Measurements from ENCODE around the gene SPSB3.
"Not testable (repeated sequence)": the region's sequence is repeated elsewhere in the genome, so short reads cannot be mapped to it uniquely, and the experiment has no call there.

The SPSB3 gene

DNA sequence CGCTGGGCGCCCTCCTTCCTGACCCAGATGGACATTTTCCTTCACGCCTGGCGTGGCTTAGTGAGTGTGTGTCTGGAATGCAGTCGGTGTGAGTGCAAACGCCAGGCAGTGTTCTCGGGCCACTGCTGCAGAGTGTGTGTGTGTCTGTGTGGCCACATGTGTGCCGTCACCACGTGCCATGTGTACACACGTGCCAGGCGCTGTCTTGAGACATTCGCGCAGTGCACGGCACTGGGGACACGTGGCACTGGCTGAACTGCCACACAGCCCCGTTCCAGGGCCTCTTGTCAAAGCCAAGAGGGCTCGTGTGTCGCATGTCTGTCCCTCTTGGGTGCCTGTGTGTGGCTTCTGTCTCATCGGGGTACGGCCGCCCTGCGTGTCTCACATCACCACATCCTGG lies 47.6 kb downstream of the SPSB3 start:
- DNase-seq, result no peak

DNA sequence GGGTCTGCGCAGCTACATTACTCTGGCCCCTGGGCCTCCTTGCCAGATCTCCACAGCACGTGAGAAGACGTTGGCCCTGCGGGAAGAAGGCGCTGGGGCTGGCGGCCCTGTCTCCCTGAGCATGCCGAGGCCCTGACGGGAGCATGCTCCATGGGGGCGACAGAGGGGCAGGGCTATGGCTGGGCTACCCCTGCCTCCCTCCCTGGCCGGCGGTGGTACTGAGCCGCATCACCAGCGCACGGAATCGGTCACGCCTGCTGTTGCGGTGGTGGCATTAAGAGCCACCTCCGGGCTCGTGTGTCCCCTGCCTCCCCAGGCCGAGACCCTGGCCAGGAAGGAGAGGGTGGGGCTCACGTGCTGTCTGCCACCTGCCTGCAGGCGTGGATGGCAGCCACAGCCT lies 48.2 kb downstream of the SPSB3 start:
- no peak for DNase-seq

DNA sequence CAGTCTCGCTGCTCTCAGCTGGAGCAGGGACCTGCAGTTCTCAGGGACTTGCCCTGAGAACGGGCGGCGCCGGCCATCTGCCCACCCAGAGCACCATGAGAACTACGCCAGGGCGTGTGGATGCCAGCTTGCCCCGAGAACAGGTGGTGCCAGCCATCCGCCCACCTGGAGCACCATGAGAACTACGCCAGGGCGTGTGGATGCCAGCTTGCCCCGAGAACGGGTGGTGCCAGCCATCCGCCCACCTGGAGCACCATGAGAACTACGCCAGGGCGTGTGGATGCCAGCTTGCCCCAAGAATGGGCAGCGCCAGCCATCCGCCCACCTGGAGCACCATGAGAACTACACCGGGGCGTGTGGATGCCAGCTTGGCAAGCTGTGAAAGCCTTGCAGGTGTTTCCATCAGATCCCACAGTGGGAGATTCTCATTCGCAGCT lies 49.8 kb downstream of the SPSB3 start:
- not testable (repeated sequence) for DNase-seq

DNA sequence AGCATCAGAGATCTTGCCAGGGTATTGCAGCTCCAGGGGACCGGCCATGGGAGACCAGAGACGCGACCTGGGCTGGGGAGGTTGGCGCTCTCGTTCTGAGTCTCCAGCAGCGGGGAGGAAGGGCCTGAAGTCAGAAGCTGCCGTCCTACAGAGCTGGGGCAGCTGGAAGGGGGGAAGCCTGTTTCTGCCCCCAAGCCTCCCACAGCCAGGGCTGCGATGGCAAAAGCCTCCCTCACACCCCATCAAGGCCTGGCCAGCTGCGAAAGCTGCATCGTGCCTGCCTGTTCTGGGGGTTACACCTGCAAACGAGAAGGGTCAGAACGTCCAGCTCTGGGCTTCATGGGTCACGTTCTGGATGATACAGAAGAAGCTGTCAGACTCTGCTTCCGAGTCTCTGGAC lies 50.3 kb downstream of the SPSB3 start:
- no peak for DNase-seq

DNA sequence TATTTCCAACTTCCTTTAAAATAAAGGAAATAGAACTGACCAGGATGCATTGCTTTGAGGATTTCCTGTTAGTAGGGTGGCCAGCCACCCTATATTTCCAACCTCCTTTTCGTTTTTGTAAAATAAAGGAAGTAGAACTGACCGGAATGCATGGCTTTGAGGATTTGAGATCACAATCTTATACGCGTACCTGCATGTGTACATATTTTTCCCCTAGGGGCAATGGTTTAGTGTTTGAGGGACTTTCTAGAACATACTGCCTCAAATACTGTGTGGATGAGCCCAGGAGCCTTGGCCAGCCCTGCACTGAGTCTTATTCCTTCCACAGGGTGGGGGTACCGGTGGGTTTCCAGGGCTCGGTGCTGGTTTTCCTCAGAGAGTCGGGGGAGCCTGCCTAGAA lies 50.8 kb downstream of the SPSB3 start:
- no peak for DNase-seq

DNA sequence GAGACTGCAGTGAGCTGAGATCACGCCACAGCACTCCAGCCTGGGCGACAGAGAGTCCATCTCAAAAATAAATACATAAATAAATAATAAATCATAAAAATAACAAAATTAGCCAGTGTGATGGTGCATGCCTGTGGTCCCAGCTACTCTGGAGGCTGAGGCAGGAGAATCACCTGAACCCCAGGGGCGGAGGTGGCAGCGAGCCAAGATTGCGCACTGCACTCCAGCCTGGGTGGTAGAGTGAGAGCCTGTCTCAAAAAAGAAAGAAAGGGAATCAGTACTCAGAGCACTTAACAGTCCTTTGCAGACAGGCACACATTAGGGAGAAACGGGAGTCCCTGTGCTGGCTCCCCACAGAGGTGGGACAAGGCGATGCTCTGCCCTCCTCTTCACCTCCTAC lies 51.3 kb downstream of the SPSB3 start:
- no peak for DNase-seq

DNA sequence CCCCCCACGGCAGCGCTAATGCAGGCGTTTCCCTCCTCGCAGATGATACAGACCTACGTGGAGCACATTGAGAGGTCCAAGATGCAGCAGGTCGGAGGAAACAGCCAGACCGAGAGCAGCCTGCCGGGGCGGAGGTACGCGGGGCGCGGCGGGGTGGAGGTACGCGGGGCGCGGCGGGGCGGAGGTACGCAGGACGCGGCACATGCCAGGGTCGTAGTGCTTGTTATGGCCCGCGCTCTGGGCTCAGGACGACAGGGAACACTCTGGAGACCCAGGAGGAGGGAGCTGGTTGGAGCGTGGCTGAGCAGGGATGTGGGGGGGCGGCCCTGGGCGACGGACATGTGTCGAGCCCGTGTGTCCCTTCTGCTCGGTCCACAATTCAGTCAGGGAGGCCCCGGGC lies 52.9 kb downstream of the SPSB3 start:
- DNase-seq, result no peak

DNA sequence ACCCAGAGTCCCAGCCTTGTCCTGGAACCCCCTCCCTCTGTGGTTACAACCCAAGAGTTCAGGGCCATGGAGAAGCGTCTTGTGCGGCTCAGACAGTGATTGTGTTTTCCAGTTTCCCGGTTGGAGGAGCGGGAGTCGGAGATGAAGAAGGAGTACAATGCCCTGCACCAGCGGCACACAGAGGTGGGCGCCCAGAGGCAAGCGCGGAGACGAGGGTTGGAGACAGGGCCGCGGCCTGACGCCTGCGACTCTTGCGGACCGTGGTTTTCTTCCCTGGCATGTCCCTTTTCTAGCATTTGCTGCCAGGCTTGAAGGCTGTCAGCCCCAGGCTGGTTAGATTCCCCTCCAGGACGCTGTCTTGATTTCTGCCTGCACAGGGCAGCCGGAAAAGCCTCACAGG lies 53.3 kb downstream of the SPSB3 start:
- DNase-seq, result no peak

DNA sequence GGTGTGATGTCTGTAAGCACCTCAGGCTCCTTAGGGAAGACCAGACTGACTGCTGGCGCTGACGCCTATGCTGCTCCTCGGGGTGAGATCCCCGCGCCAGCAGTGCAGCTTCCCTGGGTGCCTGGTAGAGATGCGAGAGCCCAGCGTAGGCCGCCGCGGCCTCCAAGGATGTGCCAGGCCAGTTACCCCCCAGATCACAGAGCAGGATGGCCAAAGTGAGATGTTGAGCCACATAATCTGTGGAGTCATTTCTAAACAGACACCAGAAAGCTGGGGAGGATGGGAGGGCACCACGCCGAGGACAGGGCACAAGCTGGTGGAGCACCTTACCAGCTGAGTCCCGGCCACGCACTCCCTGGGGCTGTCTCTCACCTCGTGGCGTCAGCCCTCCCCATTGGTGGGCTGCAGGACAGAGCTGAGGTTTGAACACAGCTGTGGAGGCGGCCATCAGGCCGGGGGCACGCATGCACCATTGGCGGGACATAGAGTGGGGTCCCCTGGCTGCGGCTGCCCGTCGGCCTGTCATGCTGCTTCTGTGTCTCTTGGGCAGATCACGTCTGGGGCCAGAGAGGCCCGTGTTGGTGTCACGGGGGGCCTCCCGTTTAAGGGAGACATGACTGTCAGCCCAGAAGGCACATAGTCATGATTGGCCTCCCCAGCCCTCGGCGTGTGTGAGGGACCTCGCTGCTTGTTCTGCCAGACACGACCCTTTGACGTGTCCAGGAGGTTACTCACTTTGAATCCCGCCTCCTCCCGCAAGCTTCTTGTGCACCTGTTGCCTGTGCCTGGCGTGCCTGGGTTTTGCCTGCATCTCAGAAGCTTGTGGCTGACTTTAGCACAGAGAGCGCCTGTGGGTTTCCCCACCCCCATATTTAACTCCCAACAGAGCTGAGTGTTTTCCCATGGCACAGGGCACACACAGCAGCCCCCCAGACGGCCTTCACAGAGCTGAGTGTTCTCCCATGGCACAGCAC lies 54.4 kb downstream of the SPSB3 start:
- no peak for DNase-seq

All from left hindlimb (tissue), 1 donor.